DMS114 treated with DMSO at 0.1 percent for 48 hours (cell line): ENCODE measurements around the gene UNC5A.

Source experiments
- DNase-seq: peaks from one replicate; lab custom pipeline; 2025; ENCODE audit not compliant: unreplicated experiment; lab: John Stamatoyannopoulos, UW

Gene UNC5A

DNA sequence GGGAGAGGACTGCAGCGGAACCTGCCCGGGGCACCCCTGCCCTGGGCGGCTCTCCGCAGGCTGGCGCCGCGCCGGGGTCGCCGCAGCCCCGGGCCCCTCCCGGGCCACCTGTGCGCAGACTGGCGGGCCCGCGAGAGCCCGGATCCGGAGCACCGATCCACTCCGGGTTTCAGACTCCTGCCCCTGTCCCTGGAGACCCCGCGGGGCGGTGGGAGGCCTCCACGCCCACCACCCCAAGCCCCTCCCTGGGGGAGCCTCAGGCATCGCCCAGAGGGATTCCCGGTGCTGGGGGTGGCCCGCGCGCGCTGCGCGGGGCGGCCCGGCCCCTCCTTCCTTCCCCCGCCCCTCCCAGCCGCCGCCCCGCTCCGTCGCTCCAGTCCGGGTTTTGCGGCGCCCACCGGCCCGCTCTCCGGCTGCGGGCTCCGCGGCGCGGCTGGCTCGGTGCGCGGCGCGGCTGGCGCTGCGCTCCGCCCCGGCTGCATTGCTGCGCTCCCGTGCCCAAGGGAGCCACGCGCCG, at the start of gene UNC5A:
TSS of gene UNC5A (plus strand) at position 479 of the 517 bp plus-strand sequence. CDS start 192 bp downstream, outside the sequence.
- DNase-seq, result peak; percentile 17

GRCh38 chr5:176761755-176762154, 48.6 kb upstream of the UNC5A start:
- DNase-seq, result no peak

DNA sequence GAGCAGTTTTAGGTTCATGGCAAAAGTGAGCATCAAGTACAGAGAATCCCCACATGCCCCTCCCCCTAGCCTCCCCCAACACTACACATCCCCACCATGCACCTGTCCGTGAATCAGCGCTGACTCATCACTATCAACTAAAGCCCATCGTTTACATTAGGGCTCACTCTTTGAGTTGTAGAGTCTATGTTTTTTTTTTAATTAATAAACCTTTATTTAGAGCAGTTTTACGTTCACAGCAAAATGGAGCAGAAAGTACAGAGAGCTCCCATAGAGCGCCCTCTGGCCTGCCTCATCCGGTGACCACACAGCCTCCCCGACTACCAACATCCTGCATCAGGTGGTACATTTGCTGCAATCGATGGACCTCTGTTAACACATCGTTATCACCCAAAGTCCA, 47.9 kb upstream of the UNC5A start:
- DNase-seq, result no peak

DNA sequence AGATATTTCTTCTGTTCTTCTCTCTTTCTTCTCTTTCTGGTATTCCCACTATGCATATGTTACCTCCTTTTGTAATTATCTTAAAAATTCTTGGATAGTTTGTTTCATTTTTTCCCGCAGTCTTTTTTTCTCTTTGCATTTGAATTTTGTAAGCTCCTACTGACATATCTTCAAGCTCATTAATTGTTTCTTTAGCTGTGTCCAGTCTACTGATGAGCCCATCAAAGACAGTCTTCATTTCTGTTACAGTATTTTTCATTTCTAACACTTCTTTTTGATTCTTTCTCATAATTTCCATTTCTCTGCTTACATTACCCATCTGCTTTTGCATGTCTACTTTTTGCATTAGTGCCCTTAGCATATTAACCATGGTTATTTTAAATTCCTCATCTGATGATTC, 44.7 kb upstream of the UNC5A start:
- no peak for DNase-seq

- DNase-seq, result no peak
Measured at GRCh38 chr5:176768174-176768970, 42.0 kb upstream of the UNC5A start.

GRCh38 chr5:176769911-176770310, 40.4 kb upstream of the UNC5A start:
- DNase-seq, result no peak

DNA sequence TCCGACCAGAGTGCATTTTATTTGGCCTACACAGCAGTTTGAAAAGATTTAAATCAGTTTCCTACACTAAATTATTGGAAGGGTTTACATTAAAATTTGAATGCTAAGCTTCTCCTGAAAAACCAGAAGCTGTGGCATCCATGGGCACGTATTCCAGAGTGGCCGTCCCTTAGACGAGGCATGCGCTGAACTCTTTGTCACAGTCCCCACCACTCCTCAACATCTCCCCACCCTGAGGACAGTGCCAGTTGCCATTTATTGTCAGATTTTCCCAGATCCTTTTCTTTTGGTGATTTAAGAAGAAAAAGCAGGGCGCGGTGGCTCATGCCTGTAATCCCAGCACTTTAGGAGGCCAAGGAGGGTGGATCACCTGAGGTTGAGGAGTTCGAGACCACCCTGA, 39.9 kb upstream of the UNC5A start:
- no peak for DNase-seq

- no peak for DNase-seq
Measured at GRCh38 chr5:176771102-176771845, 39.1 kb upstream of the UNC5A start.

DNA sequence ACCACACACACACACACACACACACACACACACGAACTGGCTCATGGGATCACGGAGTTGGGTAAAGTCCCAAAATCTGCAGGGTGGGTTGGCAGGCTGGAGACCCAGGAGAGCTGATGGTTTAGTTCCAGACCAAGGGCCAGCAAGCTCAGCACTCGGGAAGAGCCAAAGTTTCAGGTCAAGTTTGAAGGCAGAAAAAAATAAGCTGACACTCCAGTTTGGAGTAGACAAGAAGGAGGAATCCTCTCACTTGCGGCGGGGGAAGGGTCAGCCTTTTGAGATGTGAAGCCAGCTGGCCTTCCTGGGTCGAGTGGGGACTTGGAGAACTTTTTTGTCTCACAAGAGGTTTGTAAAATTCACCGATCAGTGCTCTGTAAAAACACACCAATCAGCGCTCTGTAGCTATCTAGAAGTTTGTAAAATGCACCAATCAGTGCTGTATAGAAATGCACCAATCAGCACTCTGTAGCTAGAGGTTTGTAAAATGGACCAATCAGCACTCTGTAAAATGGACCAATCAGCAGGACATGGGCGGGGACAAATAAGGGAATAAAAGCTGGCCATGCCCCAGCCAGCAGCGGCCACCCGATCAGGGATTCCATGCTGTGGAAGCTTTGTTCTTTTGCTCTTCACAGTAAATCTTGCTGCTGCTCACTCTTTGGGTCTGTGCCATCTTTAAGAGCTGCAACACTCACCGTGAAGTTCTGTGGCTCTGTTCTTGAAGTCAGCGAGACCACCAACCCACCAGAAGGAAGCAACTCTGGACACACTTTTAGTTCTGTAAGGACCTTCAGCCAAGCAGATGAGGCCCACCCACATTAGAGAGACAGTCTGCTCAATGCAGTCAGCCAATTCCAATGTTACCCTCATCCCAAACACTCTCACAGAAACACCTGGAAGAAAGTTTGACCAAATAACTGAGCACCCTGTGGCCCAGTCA, 37.8 kb upstream of the UNC5A start:
- no peak for DNase-seq

DNA sequence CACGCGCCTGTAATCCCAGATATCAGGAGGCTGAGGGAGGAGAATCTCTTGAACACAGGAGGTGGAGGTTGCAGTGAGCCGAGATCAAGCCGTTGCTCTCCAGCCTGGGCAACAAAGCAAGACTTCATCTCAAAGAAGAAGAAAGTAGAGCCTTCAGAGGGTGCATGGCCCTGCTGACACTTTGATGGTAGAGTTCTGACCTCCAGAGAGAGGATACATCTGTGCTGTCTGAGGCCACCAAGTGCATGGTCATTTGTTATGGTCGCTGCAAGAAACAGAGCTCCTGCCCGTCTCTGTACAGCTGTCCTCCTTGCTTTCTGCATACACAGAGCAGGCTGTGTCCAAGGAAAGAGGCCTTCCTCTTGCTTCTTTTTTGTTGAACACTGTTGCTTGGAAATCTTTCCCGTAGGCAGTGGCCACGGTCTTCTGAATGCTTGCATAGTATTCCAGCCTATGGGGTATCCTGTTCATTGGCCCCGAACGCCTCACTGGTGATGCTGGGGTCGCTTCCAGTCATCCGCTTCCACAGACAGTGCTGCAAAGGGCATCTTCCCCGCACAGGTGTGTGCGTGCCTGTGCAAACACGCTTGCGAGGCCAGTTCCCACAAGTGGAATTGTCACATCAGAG, 36.8 kb upstream of the UNC5A start:
- DNase-seq, result no peak

DNA sequence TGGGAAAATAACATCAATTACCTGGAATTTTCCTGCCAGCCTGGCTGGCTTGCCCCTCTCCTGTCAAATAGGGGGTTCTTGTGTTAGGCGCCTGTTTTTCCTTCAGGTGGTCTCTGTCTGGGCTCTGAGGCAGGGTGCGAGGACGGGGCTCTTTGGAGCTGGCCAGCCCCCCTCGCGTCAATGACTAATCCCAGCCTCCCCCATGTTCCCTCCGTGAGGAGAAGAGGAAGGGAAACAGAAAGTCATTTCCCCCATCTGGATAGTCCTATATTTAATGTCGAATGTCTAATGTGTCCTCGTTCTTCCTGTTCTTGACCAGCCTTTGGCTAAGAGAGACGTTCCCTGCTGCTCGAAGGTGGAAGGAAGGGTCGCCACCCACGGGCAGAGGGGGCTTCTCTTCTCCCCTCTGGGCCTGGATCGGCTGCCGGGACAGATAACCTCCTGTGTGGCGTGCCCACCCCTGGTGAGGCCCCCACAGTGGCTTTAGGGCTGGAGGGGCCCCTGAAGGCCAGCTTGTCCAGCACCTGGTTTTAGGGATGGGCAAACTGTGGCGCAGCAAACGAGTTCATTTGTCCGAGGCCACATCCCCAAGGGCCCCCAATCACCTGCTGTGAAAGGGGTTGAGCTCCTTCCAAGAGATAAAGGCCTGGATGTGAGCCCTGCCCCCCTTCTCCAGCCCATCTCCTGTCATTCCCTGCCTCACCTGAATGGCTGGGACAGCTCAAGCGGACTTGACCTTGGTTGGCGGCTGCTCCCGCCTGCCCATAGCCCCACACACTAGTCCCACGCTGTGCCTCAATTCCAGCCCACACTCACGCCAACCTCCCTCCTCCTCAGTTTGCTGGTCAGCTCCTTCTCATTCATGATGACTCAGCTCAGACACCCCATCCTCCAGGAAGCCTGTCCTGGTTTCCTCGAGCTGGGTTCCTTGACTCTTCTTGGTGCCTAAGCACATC, 35.9 kb upstream of the UNC5A start:
- DNase-seq, result no peak

- no peak for DNase-seq
Measured at GRCh38 chr5:176775409-176775808, 35.0 kb upstream of the UNC5A start.

DNA sequence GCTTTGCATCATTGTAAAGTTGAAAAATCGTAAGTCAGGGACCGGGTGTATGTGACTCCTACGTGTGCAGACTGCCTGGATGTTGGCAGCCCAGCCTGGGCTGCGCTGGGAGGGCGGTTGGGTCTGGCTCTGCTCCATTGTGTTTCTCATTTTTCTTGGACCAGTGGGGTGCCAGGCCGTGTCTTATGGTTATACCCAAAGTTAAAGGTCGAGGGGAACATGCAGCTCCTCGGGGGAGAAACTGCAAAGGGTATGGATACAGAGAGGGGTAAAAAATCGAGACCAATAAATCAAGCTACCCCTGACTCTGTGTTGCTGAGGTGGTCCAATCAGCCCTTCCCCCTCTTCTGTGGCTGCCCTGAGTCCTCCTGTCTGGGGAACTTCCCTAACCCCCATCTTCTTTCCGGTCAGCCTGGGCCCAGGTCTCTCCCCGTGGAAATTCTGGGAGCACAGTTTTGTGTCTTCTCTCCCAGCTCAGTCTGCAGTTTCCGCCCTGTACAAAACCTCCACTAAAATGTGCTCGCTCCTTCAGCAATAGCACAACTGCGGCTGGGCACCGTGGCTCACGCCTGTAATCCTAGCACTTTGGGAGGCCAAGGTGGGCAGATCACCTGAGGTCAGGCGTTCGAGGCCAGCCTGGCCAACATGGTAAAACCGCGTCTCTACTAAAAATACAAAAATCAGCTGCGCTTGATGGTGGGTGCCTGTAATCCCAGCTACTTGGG, 34.1 kb upstream of the UNC5A start:
- DNase-seq, result no peak

DNA sequence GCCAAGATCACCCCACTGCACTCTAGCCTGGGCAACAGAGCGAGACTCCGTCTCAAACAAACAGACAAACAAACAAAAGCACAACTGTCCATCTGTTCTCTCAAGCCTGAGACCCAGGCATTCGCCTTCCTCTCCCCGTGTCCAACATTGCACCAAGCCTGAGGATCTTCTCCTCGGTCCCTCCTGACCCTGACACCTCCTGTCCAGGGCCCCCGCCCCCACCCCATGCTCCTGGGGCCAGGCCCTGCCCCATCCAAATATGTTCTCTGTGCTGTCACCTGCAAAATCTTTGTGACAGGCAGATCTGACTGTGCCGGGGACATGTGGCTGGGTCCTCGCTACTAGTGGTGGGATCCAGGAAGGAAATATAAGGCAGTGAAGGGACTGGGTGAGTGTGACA, 33.4 kb upstream of the UNC5A start:
- DNase-seq, result no peak

- no peak for DNase-seq
Measured at GRCh38 chr5:176778921-176779465, 31.4 kb upstream of the UNC5A start.

- no peak for DNase-seq
Measured at GRCh38 chr5:176779537-176779936, 30.8 kb upstream of the UNC5A start.

GRCh38 chr5:176780176-176781053, 29.9 kb upstream of the UNC5A start:
- no peak for DNase-seq

- no peak for DNase-seq
Measured at GRCh38 chr5:176781054-176781375, 29.3 kb upstream of the UNC5A start.
